Measurements from ENCODE around the gene INS.
"Not testable (repeated sequence)": the region's sequence is repeated elsewhere in the genome, so short reads cannot be mapped to it uniquely, and the experiment has no call there.

The INS gene

DNA sequence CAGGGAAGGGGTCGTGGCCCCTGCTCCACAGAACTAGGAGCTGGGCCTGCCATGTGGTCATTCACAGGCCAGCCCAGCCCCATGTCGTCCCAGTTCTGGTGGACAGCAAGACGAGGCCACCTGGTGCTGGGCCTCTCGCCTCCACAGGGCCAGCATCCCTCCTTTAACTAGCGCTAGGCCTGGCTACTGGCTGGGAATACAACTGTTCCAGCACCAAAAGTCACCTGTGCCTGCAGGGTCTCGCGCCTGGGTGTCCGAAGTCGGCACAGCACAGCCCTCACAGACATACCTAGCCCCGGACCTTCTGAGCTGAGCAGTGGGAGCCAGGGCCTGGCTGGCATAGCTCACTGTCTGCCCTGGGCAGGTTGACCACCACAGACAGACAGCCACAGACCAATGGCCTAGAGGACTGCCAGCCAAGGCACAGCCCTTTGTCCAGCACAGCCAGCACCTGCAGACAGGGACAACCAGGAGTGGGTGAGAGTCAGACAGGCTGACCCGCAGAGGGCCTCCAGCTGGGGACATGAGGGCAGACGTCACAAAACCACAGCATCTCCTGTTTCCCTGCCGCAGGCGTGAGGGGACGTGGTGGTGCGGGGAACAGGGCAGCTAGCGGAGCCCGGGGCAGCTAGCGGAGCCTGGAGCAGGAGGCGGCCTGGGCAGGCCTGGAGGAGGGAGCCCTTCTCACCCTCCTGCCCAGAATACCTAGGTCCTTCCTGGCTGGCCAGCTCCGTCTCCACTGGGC is 37.8 kb upstream of the INS start:
- no peak for DNase-seq

- no peak for DNase-seq
Measured at GRCh38 chr11:2197771-2198520, 36.9 kb upstream of the INS start.

GRCh38 chr11:2196970-2197770 is 36.2 kb upstream of the INS start:
- DNase-seq, result peak; percentile 5

DNA sequence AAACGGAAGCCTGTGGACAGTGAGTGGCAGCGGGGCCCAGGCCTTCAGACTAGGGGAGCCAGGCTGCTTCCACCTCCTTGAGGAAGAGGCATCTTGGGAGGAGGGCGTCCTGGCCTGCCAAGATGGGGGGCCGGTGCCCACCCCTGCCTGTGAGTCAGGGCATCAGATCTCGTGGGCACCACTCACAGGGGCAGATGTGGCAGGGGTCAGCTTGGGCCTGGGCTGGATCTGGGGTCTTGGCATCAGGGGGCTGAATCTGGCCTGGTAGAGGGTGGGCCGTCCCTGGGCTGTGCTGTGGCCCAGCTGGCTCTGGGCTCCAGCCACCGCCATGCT is 34.7 kb upstream of the INS start:
- DNase-seq, result no peak

DNA sequence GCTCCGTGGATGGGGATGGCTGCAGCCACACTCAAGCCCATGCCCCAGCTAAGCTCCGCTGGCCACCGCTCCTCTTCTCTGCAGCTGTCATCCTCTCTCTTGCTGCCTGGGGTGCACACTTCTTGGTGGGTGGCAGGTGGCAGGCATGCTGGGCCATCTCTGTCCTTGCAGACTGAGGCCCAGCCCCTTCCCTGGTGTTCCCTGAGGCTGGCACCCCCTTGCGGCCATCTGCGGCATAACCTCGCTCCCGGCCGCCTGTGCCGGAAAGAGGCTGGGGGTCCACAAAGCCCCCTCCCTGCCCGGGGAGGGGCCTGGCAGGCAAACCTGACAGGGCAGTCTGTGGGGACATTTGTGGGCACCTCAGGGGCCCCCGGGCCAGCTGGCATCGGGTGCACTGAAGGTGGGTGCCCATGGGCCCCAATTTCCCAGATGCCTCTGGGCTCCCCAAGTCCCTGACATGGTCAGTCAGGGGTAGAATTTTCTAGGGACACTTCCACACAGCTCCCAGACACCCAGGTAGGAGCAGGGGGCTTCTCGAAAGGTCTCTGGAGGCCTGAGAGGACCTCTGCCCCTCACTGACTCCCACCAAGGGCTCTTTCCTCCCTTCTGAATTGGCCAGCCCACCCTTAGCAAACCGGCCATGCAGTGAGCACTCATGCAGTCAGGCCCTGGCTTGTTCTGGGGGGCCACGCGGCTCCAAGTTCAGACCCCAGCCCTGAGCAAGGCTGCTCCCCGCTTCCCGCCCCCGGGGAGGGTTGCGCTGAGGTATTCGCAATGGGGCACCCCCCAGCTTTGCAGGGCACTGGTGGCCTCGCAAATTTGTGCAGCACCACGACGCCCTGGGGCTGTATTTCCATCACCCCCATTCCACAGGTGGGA is 34.1 kb upstream of the INS start:
- peak; percentile 50 for DNase-seq

DNA sequence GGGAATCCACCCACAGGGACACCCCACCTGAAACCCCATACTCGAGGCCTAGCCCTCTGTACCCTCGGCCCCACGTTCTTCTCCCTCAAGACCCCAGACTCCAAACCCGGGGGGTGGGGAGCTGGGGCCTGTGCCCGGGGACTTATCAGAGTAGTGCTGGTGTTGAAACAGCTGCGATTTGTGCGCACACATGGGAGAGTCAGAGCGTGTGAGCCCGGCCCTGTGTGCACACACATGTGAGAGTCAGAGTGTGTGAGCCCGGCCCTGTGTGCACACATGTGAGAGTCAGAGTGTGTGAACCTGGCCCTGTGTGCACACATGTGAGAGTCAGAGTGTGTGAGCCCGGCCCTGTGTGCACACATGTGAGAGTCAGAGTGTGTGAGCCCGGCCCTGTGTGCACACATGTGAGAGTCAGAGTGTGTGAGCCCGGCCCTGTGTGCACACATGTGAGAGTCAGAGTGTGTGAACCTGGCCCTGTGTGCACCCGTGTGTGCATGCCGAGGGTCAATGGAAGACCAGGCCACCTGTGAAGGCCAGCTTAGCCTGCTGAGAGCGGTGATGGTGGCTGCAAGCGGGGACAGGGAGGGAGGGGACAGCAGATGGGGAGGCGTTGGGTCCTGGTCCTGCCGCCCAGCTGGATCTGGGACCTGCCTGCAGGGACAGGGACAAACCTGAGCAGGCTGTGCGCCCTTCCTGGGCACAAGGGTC is 33.0 kb upstream of the INS start:
- not testable (repeated sequence) for DNase-seq

DNA sequence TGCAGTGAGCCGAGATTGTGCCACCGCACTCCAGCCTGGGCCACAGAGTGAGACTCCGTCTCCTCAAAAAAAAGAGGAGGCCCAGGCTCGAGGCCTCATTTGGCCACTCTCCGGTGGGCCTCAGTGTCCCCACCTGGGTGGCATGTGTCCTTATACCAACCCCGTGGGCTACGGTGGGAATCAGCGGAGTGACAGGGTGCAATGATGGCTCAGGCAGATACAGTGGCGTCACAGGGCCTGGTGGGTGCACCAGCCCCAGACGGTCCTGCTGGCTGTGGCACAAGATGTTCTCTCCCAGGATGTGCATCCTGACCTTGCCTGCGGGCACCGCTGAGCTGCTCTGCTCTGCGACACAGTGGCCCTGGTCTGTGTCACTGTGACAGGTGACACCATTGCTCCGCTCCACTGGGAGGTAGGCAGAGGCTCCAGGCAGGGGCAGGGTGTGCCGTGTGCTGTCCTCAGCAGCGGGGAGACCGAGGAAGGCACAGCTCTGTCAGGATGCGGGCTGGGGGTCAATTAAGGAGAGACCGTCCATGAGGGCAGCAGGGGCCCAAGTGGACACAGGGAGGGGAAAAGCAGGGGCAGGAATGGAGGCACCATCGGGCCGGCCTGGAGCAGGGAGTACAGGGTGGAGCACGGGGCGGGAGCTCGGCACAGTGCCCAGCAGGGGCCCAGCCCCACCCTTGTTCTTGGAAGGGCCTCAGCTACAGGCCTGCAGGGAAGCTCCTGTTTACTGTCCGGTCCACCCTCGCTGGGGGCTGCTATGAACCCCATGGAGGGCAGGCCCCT is 32.3 kb upstream of the INS start:
- no peak for DNase-seq

DNA sequence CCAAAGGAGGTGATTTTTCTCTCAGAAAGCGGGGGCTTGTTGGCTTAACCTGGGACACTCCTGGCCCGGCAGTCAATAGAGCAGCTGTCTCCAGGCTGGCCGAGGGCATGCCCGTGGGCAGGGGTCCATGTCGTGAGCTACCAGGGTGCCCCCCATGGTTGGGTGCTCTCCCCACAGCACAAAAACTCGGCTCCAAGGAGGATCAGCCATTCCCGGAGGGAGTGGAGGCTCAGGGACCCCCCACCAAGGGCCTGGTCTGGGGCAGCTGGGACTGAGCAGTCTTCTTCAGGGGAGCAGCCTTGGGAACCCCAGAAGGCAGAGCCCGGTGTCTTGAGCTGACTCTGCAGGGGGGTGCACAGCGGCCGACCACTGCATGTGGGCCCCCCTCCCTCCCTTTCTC is 31.4 kb upstream of the INS start:
- no peak for DNase-seq

DNA sequence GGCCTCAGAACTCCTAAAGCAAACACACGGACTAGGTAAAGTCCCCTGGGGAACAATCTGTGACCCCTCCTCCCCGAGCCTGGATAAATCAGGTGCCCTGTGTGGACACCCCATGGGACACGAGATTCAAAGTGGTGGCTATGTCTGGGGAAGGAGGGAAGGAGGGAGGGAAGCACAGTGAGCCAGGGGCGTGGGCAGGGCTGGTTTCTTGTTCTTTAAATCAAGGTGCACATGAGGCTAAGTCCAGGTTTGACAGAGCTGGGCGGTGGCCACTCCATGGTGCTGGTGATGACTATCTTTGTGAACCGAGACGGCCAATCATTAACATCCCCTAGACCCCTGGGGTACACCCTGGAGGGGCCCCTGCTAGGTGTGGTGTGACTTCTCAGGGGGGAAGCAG is 30.9 kb upstream of the INS start:
- DNase-seq, result no peak

- peak; percentile 65 for DNase-seq
Measured at GRCh38 chr11:2190657-2191471, 29.9 kb upstream of the INS start.

GRCh38 chr11:2189938-2190656 is 29.1 kb upstream of the INS start:
- no peak for DNase-seq

DNA sequence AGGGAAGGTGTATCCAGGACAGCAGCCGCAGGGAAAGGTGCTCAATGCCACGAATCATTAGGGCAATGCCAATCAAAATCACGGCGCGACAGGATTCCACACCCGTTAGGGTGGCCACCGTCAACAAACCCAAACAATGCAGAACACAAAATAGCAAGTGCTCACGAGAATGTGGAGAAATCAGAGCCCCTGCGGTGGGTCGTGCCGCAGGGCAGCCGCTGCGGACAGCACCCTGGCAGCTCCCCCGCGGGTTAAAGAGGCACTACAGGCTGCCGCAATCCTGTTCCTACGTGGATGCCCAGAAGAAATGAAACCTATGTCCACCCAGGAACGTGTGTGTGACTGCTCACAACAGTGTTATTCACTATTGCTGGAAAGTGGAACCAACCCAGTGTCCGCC is 27.7 kb upstream of the INS start:
- DNase-seq, result no peak

GRCh38 chr11:2187280-2187707 is 26.3 kb upstream of the INS start:
- DNase-seq, result no peak

DNA sequence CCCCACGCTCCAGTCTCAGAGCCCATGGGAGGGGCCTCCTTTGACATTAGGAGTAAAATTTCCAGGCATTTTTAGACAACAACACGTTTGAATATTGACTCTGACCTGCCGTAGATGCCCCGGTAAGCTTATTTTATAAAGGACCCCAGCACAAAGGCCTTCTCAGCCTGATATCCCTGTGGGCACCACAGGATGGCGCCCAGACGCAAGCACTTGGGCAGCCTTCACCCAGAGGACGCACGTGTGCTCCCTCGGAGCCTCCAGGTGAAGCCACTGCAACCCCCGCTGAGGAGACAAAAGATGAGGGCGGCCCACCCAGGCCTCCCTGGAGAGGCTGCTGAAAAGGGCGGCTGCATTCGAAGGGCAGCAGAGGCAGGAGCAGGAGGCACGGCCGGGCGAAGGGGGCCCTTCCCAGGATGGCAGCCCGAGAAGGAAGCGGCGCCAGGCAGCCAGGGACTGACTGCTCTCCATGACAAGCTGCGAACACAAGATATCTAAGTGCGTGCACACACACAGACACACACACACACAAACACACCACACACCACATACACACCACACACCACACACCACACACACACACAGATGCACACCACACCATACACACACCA is 25.8 kb upstream of the INS start:
- peak; percentile 6 for DNase-seq

- DNase-seq, result no peak
Measured at GRCh38 chr11:2185324-2186085, 24.5 kb upstream of the INS start.

DNA sequence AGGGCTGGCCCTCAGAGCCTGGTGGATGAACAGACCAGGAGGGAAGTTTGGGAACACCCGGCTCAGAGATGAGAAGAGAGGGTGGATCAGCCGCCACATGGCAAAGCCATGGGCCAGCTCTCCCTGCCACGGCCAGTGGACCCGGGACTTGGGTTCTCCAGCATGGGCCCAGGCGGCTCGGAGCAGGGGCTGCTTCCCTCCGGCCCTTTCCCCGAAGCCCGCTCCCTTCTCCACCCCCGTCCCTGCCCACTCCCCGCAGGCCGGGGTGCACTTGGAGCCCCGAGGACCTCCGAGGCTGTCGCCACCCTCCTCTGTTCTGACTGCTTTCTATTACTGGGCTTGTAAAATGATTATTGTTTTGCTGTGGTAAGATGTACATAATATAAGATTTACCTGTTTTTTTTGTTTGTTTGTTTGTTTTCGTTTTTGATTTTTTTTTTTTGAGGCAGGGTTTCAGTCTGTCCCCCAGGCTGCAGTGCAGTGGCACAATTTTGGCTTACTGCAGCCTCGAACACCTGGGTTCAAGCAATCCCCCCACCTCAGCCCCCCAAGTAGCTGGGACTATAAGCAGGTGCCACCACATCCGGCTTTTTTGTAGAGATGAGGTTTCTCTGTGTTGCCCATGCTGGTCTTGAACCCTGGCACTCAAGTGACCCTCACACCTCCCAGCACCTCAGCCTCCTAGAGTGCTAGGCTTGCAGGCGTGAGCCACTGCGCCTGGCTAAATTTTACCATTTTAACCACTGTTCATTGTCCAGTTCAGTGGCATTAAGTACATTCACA is 21.9 kb upstream of the INS start:
- DNase-seq, result no peak

- DNase-seq, result no peak
Measured at GRCh38 chr11:2182075-2182474, 21.1 kb upstream of the INS start.
